Fibroblast of pulmonary artery (primary cell): ENCODE data around the gene MYLK.

ENCODE experiments used
- DNase-seq: peaks from one replicate; pipeline ENCODE4 v3.0.0-alpha.2; 2010; ENCODE audit warnings: low read depth
- H3K4me3 ChIP-seq: replicated peaks from 2 replicates; pipeline ENCODE4 v1.5.1; 2011; ENCODE audit warnings: low read depth, mild to moderate bottlenecking, control low read depth, low read length, moderate library complexity
- CTCF ChIP-seq: IDR thresholded peaks from 2 replicates; pipeline ENCODE4 v1.5.1; 2011; ENCODE audit warnings: mild to moderate bottlenecking, control low read depth, low read length, inconsistent platforms; ENCODE audit errors: missing control alignments

Gene MYLK

GRCh38 chr3:123648696-123649405 lies 235.3 kb downstream of the MYLK start:
- no peak overlapping the region for H3K4me3 ChIP-seq
- DNase-seq = no peak
- TF ChIP-seq CTCF = no peak

GRCh38 chr3:123644358-123644757 lies 239.8 kb downstream of the MYLK start:
- DNase-seq = no peak

GRCh38 chr3:123642957-123643330 lies 241.2 kb downstream of the MYLK start:
- DNase-seq = no peak
- no peak for TF ChIP-seq CTCF

More at GRCh38 chr3:123644358-123644757, 239.8 kb downstream of the MYLK start:
- TF ChIP-seq CTCF = no peak
- no peak overlapping the region for H3K4me3 ChIP-seq

GRCh38 chr3:123642182-123642956 lies 241.8 kb downstream of the MYLK start:
- H3K4me3 ChIP-seq = no peak overlapping the region
- DNase-seq = peak; percentile 96
- peak; percentile 93 for TF ChIP-seq CTCF

More at GRCh38 chr3:123642957-123643330, 241.2 kb downstream of the MYLK start:
- H3K4me3 ChIP-seq = no peak overlapping the region

- no peak for TF ChIP-seq CTCF
- no peak overlapping the region for H3K4me3 ChIP-seq
Observed at GRCh38 chr3:123641505-123641904, 242.6 kb downstream of the MYLK start.

GRCh38 chr3:123640740-123641462 lies 243.2 kb downstream of the MYLK start:
- DNase-seq = no peak
- no peak for TF ChIP-seq CTCF

More at GRCh38 chr3:123641505-123641904, 242.6 kb downstream of the MYLK start:
- DNase-seq = no peak

More at GRCh38 chr3:123640740-123641462, 243.2 kb downstream of the MYLK start:
- no peak overlapping the region for H3K4me3 ChIP-seq
